GM12892 (cell line): ENCODE measurements around the gene MYH6.

ENCODE experiments used
- DNase-seq: peaks from one replicate; pipeline ENCODE4 v3.0.0; 2011; ENCODE audit not compliant: insufficient read length
- FAIRE-seq: peaks from 2 replicates; lab custom pipeline; 2011; peaks lifted over from hg19 to GRCh38; lab: Jason Lieb, UNC
- POLR2A ChIP-seq: IDR thresholded peaks from 2 replicates; pipeline ENCODE4 v1.6.1; 2011; ENCODE audit warnings: low read depth, low read length, control low read depth
- POLR2AphosphoS5 ChIP-seq: IDR thresholded peaks from 2 replicates; pipeline ENCODE4 v1.6.1; 2011; ENCODE audit warnings: low read depth, low read length, control low read depth
- TAF1 ChIP-seq: IDR thresholded peaks from 2 replicates; pipeline ENCODE4 v1.6.1; 2011; ENCODE audit warnings: low read depth, mild to moderate bottlenecking, control low read depth, low read length, borderline replicate concordance

The MYH6 gene

GRCh38 chr14:23362200-23362599 is 45.9 kb downstream of the MYH6 start:
- FAIRE-seq (no peak), DNase-seq (no peak)
- TF ChIP-seq TAF1 (no peak), POLR2AphosphoS5 (no peak), POLR2A (no peak)

- no peak for FAIRE-seq
- TF ChIP-seq TAF1, result no peak
- TF ChIP-seq POLR2A, result no peak
- TF ChIP-seq POLR2AphosphoS5, result no peak
- no peak for DNase-seq
These were observed 46.3 kb downstream of the MYH6 start for GRCh38 chr14:23361763-23362162.

GRCh38 chr14:23361320-23361719 is 46.8 kb downstream of the MYH6 start:
- TF ChIP-seq POLR2AphosphoS5 (no peak), POLR2A (no peak), TAF1 (no peak)
- DNase-seq (no peak), FAIRE-seq (peak; percentile 14)

- no peak for FAIRE-seq
- DNase-seq, result no peak
- TF ChIP-seq POLR2A (no peak), TAF1 (no peak), POLR2AphosphoS5 (no peak)
These were observed 47.6 kb downstream of the MYH6 start for GRCh38 chr14:23360496-23360895.

GRCh38 chr14:23359722-23360447 is 48.2 kb downstream of the MYH6 start:
- TF ChIP-seq POLR2A (no peak), POLR2AphosphoS5 (no peak), TAF1 (no peak)
- DNase-seq (no peak), FAIRE-seq (no peak)

DNA sequence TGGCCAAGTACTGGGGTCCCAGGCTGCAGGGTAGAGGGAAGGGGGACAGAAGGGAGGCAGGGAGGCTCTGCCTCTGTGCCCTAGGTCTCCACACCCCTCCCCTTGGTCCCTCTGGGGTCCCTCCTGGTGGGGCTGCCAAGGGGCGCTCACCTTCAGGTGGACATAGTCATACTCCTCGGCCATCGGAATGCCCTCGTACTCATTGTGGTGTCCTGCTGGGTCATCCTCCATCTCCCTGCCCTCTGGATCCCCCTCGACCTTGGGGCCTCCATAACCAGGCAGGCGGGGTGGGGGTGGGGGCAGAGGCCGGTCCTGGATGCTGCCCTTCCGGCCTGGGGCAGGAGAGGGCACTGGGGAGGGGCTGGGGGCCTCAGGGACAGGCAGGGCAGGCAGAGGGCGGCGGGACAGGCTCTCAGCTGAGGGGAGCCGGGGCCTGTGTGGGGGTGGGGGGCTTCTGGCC is 48.9 kb downstream of the MYH6 start:
- FAIRE-seq (no peak), DNase-seq (no peak)
- TF ChIP-seq POLR2AphosphoS5, result no peak
- TF ChIP-seq TAF1, result no peak
- TF ChIP-seq POLR2A, result no peak

GRCh38 chr14:23358553-23359166 is 49.4 kb downstream of the MYH6 start:
- FAIRE-seq, result no peak
- TF ChIP-seq TAF1 (no peak), POLR2AphosphoS5 (no peak), POLR2A (no peak)
- DNase-seq, result no peak

DNA sequence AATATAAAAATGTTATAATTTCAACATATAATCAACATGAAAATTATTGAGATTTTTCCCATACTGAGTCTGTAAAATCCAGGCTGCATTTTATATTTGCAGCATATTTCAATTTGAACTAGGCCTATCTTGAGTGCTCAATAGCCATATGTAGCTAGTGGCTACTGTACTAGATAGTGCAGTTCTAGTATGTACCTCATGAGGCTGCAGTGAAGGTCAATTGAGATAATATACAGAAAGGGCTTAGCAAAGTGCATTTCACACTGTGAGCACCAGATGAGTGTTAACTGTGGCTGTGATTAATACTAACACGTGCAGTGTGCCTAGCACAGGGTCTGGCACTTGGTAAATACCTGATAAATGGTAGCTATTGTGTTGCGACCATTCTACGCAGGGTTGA is 50.0 kb downstream of the MYH6 start:
- FAIRE-seq (no peak), DNase-seq (no peak)
- TF ChIP-seq POLR2AphosphoS5, result no peak
- TF ChIP-seq POLR2A, result no peak

GRCh38 chr14:23357261-23357660 is 50.8 kb downstream of the MYH6 start:
- DNase-seq (no peak), FAIRE-seq (no peak)
- no peak for TF ChIP-seq POLR2AphosphoS5
- TF ChIP-seq POLR2A, result no peak
- TF ChIP-seq TAF1, result no peak

DNA sequence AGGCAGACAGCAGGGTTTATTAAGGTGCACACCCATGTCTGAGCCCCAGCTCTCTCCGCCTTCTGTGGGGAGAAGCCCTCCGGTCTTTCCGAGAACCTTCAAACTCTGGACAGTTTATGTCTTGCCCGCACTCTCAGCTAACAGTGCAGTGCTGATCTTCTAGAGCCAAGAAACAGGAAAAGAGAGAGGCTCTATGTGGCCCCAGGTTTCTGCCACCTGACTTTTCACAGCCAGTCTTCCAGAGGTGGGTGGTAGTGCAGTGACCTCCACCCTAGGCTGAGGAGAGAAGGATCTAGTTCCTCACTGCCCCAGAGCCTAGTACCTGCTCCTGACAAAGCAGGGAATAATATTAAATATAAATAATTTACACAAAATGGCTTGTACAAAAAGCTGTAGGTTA is 51.4 kb downstream of the MYH6 start:
- TF ChIP-seq TAF1 (no peak), POLR2A (no peak), POLR2AphosphoS5 (no peak)
- no peak for FAIRE-seq
- DNase-seq, result no peak

- FAIRE-seq, result no peak
- TF ChIP-seq TAF1 (no peak), POLR2A (no peak), POLR2AphosphoS5 (no peak)
These were observed 52.1 kb downstream of the MYH6 start for GRCh38 chr14:23355871-23356435.

GRCh38 chr14:23354990-23355389 is 53.1 kb downstream of the MYH6 start:
- no peak for TF ChIP-seq TAF1
- no peak for TF ChIP-seq POLR2A
- DNase-seq, result no peak
- no peak for FAIRE-seq

More at GRCh38 chr14:23355871-23356435, 52.1 kb downstream of the MYH6 start:
- DNase-seq, result no peak

DNA sequence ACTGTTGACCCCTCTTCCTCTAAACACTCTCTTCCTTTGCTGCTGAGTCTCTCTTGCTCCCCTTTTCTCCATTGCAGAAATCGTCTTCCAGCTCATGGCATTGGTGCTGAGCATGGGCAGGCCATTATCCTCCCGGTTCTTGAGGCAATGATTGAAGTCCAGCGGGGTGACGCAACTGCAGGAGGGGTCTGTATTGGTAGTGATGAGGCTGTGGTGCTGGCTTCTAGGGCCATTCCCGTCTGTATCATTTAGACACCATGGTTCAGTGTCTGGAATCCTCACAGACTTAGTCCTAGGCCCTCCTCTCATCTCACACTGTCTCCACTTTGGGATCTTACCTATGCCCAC is 54.7 kb downstream of the MYH6 start:
- FAIRE-seq, result no peak
- DNase-seq, result no peak
- no peak for TF ChIP-seq TAF1
- TF ChIP-seq POLR2A, result no peak
- no peak for TF ChIP-seq POLR2AphosphoS5
